BJ (cell line): ENCODE data around the gene FOXK2. TPM values are rescaled to one million over a fixed set of nuclear protein-coding genes. Genes with fewer than 3 reads are reported as not detected.

Experiments used
- CTCF ChIA-PET: fragments of 350-600 bp; formaldehyde crosslinking; extraction: SDS; loops from one replicate; lab custom pipeline; 2021; ENCODE audit warnings: antibody characterized with exemption, inconsistent platforms; lab: Yijun Ruan, JAX
- POLR2A ChIA-PET: fragments of 300-600 bp; sonication (Branson Sonifier 250); formaldehyde crosslinking; extraction: SDS; loops from one replicate; lab custom pipeline; 2021; ENCODE audit warnings: antibody characterized with exemption; lab: Charles Lee
- DNase-seq: peaks from one replicate; pipeline ENCODE4 v3.0.0-alpha.2; 2011; ENCODE audit warnings: low read depth
- H3K27me3 ChIP-seq: 2 replicates; pipeline ENCODE4 v1.6.0; 2011; ENCODE audit warnings: low read length; ENCODE audit not compliant: control insufficient read depth, insufficient read depth
- H3K36me3 ChIP-seq: 2 replicates; pipeline ENCODE4 v1.5.1; 2011; ENCODE audit warnings: low read length; ENCODE audit not compliant: control insufficient read depth, insufficient read depth
- H3K4me3 ChIP-seq: 2 replicates; pipeline ENCODE4 v1.5.1; 2011; ENCODE audit warnings: low read depth, mild to moderate bottlenecking, control low read depth, low read length
- polyA plus RNA-seq: library from polyadenylated mRNA; depleted of rRNA; stranded (reverse); fragments of >200 nt; gene quantifications from 2 replicates; pipeline ENCODE4 v1.2.3, GENCODE V29; 2011
- TF ChIP-seq, protein P1 (sequence below): IDR thresholded peaks from 2 replicates; pipeline ENCODE4 v1.5.1; 2011; ENCODE audit warnings: low read depth, mild to moderate bottlenecking, control low read depth, inconsistent platforms, low read length, moderate library complexity; ENCODE audit not compliant: insufficient read depth

FOXK2 gene
- polyA plus RNA-seq, 1 experiment = 19.2 TPM

DNA sequence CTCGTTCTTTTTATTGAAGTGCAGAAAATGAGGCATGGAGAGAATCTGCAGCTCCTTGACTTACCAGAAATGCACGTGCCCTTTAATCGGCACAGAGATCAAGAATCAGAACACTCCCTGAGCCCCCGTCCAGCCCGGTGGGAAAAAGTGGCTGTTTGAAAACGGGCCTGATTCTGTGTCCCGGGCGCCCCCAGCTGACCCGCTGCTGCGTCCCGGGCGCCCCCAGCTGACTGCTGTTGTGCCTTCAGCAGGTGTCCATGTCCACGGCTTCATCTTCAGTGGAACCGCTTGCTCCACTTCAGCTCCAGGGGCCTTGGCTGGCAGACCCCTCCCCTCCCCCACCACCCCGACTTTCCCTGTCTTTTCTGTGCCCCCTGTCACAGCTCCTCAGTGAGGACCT, 47.8 kb downstream of the FOXK2 start:
- ChIA-PET POLR2A (no interaction called here), CTCF (interaction anchor here (1.3 to 2.2 kb wide), 2 partner anchors 10 to 14 kb away, joined by 3 to 6 read pairs; no protein-coding TSS in a partner anchor)
- Histone ChIP-seq H3K36me3 (peaks cover 12% of the 10 kb centered on the region), H3K4me3 (no peak overlapping the region), H3K27me3 (no peaks in the 10 kb centered on the region)
- TF ChIP-seq, protein P1, sequence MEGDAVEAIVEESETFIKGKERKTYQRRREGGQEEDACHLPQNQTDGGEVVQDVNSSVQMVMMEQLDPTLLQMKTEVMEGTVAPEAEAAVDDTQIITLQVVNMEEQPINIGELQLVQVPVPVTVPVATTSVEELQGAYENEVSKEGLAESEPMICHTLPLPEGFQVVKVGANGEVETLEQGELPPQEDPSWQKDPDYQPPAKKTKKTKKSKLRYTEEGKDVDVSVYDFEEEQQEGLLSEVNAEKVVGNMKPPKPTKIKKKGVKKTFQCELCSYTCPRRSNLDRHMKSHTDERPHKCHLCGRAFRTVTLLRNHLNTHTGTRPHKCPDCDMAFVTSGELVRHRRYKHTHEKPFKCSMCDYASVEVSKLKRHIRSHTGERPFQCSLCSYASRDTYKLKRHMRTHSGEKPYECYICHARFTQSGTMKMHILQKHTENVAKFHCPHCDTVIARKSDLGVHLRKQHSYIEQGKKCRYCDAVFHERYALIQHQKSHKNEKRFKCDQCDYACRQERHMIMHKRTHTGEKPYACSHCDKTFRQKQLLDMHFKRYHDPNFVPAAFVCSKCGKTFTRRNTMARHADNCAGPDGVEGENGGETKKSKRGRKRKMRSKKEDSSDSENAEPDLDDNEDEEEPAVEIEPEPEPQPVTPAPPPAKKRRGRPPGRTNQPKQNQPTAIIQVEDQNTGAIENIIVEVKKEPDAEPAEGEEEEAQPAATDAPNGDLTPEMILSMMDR = no peak
- DNase-seq = no peak

DNA sequence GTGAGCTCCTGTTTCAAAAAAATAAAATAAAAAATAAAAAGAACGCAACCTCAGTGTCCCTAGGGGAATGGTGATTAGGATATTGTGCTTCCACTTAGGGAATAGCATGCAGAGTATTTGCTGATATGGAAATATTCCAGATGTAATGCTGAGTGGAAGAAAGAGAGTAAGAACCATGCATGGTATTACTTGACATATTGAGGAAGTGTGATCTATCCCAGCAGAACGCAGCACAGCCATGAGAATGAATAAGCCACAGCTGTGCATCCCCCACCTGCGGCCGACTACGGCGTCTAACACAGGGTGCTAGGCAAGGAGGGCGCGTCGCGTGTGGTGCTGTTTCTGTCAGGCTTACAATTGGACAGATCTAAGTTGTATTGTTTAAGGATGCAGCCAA, 49.5 kb downstream of the FOXK2 start:
- no peaks in the 10 kb centered on the region for H3K27me3 ChIP-seq
- no peak overlapping the region for H3K4me3 ChIP-seq
- CTCF ChIA-PET = interaction anchor here (0.6 to 1.4 kb wide), 2 partner anchors 15 to 184 kb away, joined by 3 to 4 read pairs; no protein-coding TSS in a partner anchor
- TF ChIP-seq, protein P1 = no peak
- no peak for DNase-seq
- POLR2A ChIA-PET = no interaction called here
- H3K36me3 ChIP-seq = peaks cover 9% of the 10 kb centered on the region

DNA sequence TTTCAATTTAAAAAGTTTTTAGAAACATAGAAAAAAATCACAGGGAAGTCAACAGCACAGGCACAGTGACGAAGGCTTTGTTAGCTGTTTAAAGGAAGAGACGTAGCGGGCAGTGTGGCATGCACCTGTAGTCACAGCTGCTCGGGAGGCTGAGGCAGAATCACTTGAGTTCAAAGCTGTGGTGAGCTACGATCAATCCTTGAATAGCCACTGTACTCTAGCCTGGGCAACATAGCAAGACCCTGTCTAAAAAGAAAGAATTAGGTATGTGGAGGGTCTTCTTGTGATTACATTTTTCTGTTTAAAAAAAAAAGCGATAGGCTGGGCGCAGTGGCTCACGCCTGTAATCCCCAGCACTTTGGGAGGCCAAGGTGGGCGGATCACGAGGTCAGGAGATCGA, 50.1 kb downstream of the FOXK2 start:
- peaks cover 13% of the 10 kb centered on the region for H3K36me3 ChIP-seq
- TF ChIP-seq, protein P1 = no peak
- POLR2A ChIA-PET = no interaction called here
- CTCF ChIA-PET = interaction anchor here (1.1 to 1.4 kb wide), 2 partner anchors 15 to 16 kb away, joined by 3 to 4 read pairs; no protein-coding TSS in a partner anchor
- DNase-seq = no peak
- no peak overlapping the region for H3K4me3 ChIP-seq
- H3K27me3 ChIP-seq = no peaks in the 10 kb centered on the region

DNA sequence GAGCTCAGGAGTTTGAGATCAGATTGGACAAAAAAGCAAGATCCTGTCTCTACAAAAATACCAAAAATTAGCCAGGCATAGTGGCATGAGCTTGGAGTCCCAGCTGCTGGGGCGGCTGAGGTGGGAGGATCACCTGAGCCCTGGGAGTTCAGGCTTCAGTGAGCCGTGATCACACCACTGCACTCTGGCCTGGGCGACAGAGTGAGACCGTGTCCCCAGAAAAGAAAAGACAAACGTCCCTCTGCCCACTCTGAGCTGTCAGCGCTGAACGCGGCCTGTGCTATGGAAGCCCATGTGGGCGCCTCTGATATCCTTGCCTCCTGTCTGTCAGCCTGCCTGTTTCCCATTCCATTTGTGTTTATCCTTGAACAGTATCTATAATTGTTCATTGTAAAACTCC, 50.7 kb downstream of the FOXK2 start:
- CTCF ChIA-PET = interaction anchor here (0.6 to 1.4 kb wide), 3 partner anchors 15 to 42 kb away, joined by 3 to 5 read pairs (median 4); no protein-coding TSS in a partner anchor
- POLR2A ChIA-PET = no interaction called here
- peaks cover 13% of the 10 kb centered on the region for H3K36me3 ChIP-seq
- no peak for DNase-seq
- H3K27me3 ChIP-seq = no peaks in the 10 kb centered on the region
- no peak overlapping the region for H3K4me3 ChIP-seq
- TF ChIP-seq, protein P1 = no peak

DNA sequence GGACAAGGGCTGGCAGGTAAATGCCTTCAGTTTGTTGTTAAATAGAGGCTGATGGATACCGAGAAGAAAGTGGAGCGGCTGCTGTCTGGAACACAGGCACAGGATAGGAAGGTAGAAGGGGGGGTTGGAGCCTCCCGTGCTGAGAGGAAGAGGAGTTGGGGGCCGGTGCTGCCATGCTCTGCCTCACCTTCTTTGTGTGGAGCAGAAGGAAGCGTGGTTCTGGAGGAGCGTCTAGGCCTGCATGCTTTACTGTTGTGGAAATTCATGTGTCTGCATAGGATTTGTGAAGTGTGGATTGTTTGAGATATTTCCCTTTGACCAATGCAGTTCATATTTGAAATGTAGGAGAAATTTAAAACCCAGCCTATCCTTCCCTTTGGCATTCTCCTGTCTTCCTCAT, 52.3 kb downstream of the FOXK2 start:
- ChIA-PET CTCF (no interaction called here), POLR2A (no interaction called here)
- H3K27me3 ChIP-seq = no peaks in the 10 kb centered on the region
- H3K36me3 ChIP-seq = peaks cover 10% of the 10 kb centered on the region
- no peak for DNase-seq
- TF ChIP-seq, protein P1 = no peak
- no peak overlapping the region for H3K4me3 ChIP-seq
